H1 (cell line): Measurements from ENCODE around the gene APC2. TPM values are rescaled to one million over a fixed set of nuclear protein-coding genes. Genes with fewer than 3 reads are reported as not detected.
A peak's percentile ranks its signal among the peaks of the same experiment; 100 is the strongest.

Experiments used
- CTCF ChIA-PET: fragments of 300-600 bp; sonication (Branson Sonifier 250); formaldehyde crosslinking; loops from one replicate; lab custom pipeline; 2021; ENCODE audit not compliant: partially characterized antibody; lab: Charles Lee
- POLR2A ChIA-PET: fragments of 300-600 bp; sonication (Branson Sonifier 250); formaldehyde crosslinking; loops from one replicate; lab custom pipeline; 2021; ENCODE audit warnings: inconsistent platforms; ENCODE audit not compliant: partially characterized antibody; lab: Charles Lee
- DNase-seq, 2 experiments: peaks; one replicate each; pipeline versions ENCODE4 v3.0.0 to v3.0.0-alpha.2; 2010 to 2022; ENCODE audit warnings: low spot score in 2 of 2, low read depth in 1 of 2, mixed read lengths in 1 of 2
- FAIRE-seq: peaks from 2 replicates; lab custom pipeline; 2011; peaks lifted over from hg19 to GRCh38; lab: Jason Lieb, UNC
- H2AFZ ChIP-seq: 2 replicates; pipeline ENCODE4 v1.8.1; 2012; ENCODE audit warnings: low read length, inconsistent platforms
- H2AK5ac ChIP-seq: 2 replicates; pipeline ENCODE4 v1.6.1; 2013; ENCODE audit warnings: low read depth, low read length
- H2BK120ac ChIP-seq: replicated peaks from 2 replicates; pipeline ENCODE3; 2013; ENCODE audit warnings: low read depth, low read length, inconsistent platforms
- H2BK12ac ChIP-seq: 2 replicates; pipeline ENCODE4 v1.6.1; 2013; ENCODE audit warnings: low read depth, low read length
- H2BK15ac ChIP-seq: 2 replicates; pipeline ENCODE4 v1.6.1; 2013; ENCODE audit warnings: low read length
- H2BK20ac ChIP-seq: 2 replicates; pipeline ENCODE4 v1.6.1; 2013; ENCODE audit warnings: low read length
- H2BK5ac ChIP-seq: 2 replicates; pipeline ENCODE4 v1.6.1; 2013; ENCODE audit warnings: low read depth, low read length
- H3K14ac ChIP-seq: 2 replicates; pipeline ENCODE4 v1.6.1; 2013; ENCODE audit warnings: inconsistent platforms; ENCODE audit not compliant: insufficient read length
- H3K18ac ChIP-seq: 2 replicates; pipeline ENCODE4 v1.6.1; 2013; ENCODE audit warnings: low read length; ENCODE audit errors: extremely low read depth
- H3K23ac ChIP-seq: 2 replicates; pipeline ENCODE4 v1.6.1; 2013; ENCODE audit warnings: inconsistent platforms; ENCODE audit not compliant: insufficient read length
- H3K23me2 ChIP-seq: 2 replicates; pipeline ENCODE4 v1.6.1; 2013; ENCODE audit warnings: low read depth, low read length
- H3K27ac ChIP-seq: 2 replicates; pipeline ENCODE4 v1.6.1; 2011; ENCODE audit warnings: low read depth, low read length, inconsistent platforms
- H3K27me3 ChIP-seq, 4 experiments: replicated peaks in 1 of 4; 1 replicate in 1 of 4; 2 replicates in 3 of 4; pipeline versions ENCODE4 v1.6.1 to v1.8.1; 2011 to 2013; ENCODE audit warnings: low read length in 3 of 4, mild to moderate bottlenecking in 3 of 4, inconsistent platforms in 2 of 4, mixed read lengths in 2 of 4, moderate library complexity in 1 of 4; ENCODE audit not compliant: control insufficient read depth in 3 of 4, insufficient read depth in 3 of 4; ENCODE audit errors: extremely low read depth in 1 of 4
- H3K36me3 ChIP-seq, 4 experiments: 2 replicates each; pipeline versions ENCODE4 v1.6.1 to v1.8.1; 2011 to 2013; ENCODE audit warnings: mild to moderate bottlenecking in 4 of 4, low read length in 3 of 4, moderate library complexity in 2 of 4, control low read depth in 1 of 4, inconsistent platforms in 1 of 4; ENCODE audit not compliant: insufficient read depth in 4 of 4, control insufficient read depth in 2 of 4
- H3K4ac ChIP-seq: replicated peaks from 2 replicates; pipeline ENCODE3; 2013; ENCODE audit warnings: low read length, low read depth, mixed read lengths, inconsistent platforms; ENCODE audit not compliant: insufficient read length
- H3K4me1 ChIP-seq, 4 experiments: replicated peaks in 1 of 4; 1 replicate in 1 of 4; 2 replicates in 3 of 4; pipeline versions ENCODE4 v1.6.1 to v1.8.1; 2011 to 2013; ENCODE audit warnings: low read length in 3 of 4, inconsistent platforms in 2 of 4, mixed read lengths in 1 of 4; ENCODE audit not compliant: insufficient read depth in 4 of 4, control insufficient read depth in 3 of 4
- H3K4me2 ChIP-seq, 2 experiments: 2 replicates each; pipeline versions ENCODE4 v1.6.1 to v1.8.1; 2011 to 2013; ENCODE audit warnings: low read depth in 2 of 2, low read length in 2 of 2, control low read depth in 1 of 2, inconsistent platforms in 1 of 2, mild to moderate bottlenecking in 1 of 2; ENCODE audit not compliant: insufficient read depth in 1 of 2
- H3K4me3 ChIP-seq, 4 experiments: fragments of 200-600, 300-600 bp in 1 of 4; sonication (generic), shearing (Covaris generic), sonication (Bioruptor Twin) in 1 of 4; 2 replicates each; pipeline versions ENCODE4 v1.5.1 to v1.8.1; 2011 to 2016; ENCODE audit warnings: low read length in 4 of 4, low read depth in 3 of 4, control low read depth in 2 of 4, inconsistent platforms in 2 of 4, mild to moderate bottlenecking in 2 of 4, mixed read lengths in 1 of 4, moderate library complexity in 1 of 4; ENCODE audit not compliant: insufficient read depth in 2 of 4; ENCODE audit errors: extremely low read depth in 1 of 4
- H3K56ac ChIP-seq: replicated peaks from 2 replicates; pipeline ENCODE3; 2013; ENCODE audit warnings: low read depth, mild to moderate bottlenecking, mixed read lengths, low read length, inconsistent platforms; ENCODE audit not compliant: insufficient read length
- H3K79me1 ChIP-seq: 2 replicates; pipeline ENCODE4 v1.6.1; 2013; ENCODE audit warnings: low read depth, low read length, control low read depth
- H3K79me2 ChIP-seq, 2 experiments: 2 replicates each; pipeline versions ENCODE4 v1.6.1 to v1.8.1; 2012 to 2013; ENCODE audit warnings: low read length in 2 of 2, mild to moderate bottlenecking in 2 of 2, inconsistent platforms in 1 of 2; ENCODE audit not compliant: insufficient read depth in 2 of 2, control insufficient read depth in 1 of 2
- H3K9ac ChIP-seq, 4 experiments: replicated peaks in 1 of 4; 1 replicate in 1 of 4; 2 replicates in 3 of 4; pipeline versions ENCODE4 v1.6.1 to v1.8.1; 2011 to 2013; ENCODE audit warnings: low read depth in 3 of 4, low read length in 3 of 4, control low read depth in 2 of 4, mild to moderate bottlenecking in 2 of 4, moderate library complexity in 2 of 4, inconsistent platforms in 1 of 4; ENCODE audit errors: extremely low read depth in 1 of 4
- H3K9me3 ChIP-seq, 2 experiments: 2 replicates each; pipeline versions ENCODE4 v1.6.1 to v1.8.1; 2012 to 2013; ENCODE audit warnings: mild to moderate bottlenecking in 2 of 2, moderate library complexity in 2 of 2, control low read depth in 1 of 2, inconsistent platforms in 1 of 2, low read depth in 1 of 2, low read length in 1 of 2, mixed read lengths in 1 of 2; ENCODE audit not compliant: insufficient read depth in 2 of 2
- H4K20me1 ChIP-seq, 2 experiments: replicated peaks in 1 of 2; 2 replicates each; pipeline versions ENCODE3 to v1.8.1; 2011 to 2013; ENCODE audit warnings: inconsistent platforms in 2 of 2, low read length in 2 of 2, mild to moderate bottlenecking in 1 of 2; ENCODE audit not compliant: insufficient read depth in 2 of 2, control insufficient read depth in 1 of 2
- H4K5ac ChIP-seq: 2 replicates; pipeline ENCODE4 v1.6.1; 2013; ENCODE audit warnings: low read length, low read depth, mixed read lengths, inconsistent platforms; ENCODE audit not compliant: insufficient read length
- H4K8ac ChIP-seq: 2 replicates; pipeline ENCODE4 v1.8.0; 2013; ENCODE audit warnings: mild to moderate bottlenecking, moderate library complexity, low read length, inconsistent platforms; ENCODE audit not compliant: insufficient read depth; ENCODE audit errors: extremely low read depth
- H4K91ac ChIP-seq: replicated peaks from 2 replicates; pipeline ENCODE3; 2013; ENCODE audit warnings: low read length, mixed read lengths, inconsistent platforms; ENCODE audit not compliant: insufficient read length
- RFX5 ChIP-seq: IDR thresholded peaks from 2 replicates; pipeline ENCODE4 v1.6.1; 2011; ENCODE audit warnings: low read depth, low read length, improper control_type of control experiment, borderline replicate concordance
- SAP30 ChIP-seq: fragments of 300-600 bp; sonication (generic); IDR thresholded peaks from 2 replicates; pipeline ENCODE4 v1.7.1; 2012; ENCODE audit warnings: low read length, moderate library complexity, mild to moderate bottlenecking, inconsistent platforms; ENCODE audit not compliant: insufficient read depth, insufficient replicate concordance
- WGBS, 2 experiments: shearing (Covaris generic) in 1 of 2; methylation state at CpG; one replicate each; pipeline versions ENCODE4 v1.1.6 to v1.1.7; 2013 to 2015; ENCODE audit warnings: low lambda C conversion rate in 2 of 2, mixed read lengths in 2 of 2, inconsistent platforms in 1 of 2, low coverage in 1 of 2, missing lambda C conversion rate in 1 of 2; ENCODE audit not compliant: insufficient replicate concordance in 2 of 2, insufficient coverage in 1 of 2, insufficient read length in 1 of 2; ENCODE audit errors: extremely low coverage in 1 of 2, missing lambda C conversion rate in 1 of 2; 5-methylcytosine and 5-hydroxymethylcytosine counted together
- polyA plus RNA-seq, 7 experiments: library from polyadenylated mRNA; depleted of rRNA in 3 of 7; stranded (reverse) in 5 of 7; unstranded in 2 of 7; fragments of >200 nt in 5 of 7; fragments of 200-250 nt in 2 of 7; gene quantifications; 1 replicate in 5 of 7; 2 replicates in 1 of 7; 4 replicates in 1 of 7; pipeline versions ENCODE4 v1.2.1 to v1.2.3, GENCODE V29; 2011 to 2013; ENCODE audit warnings: missing spikeins in 2 of 7, mixed read lengths in 2 of 7
- total RNA-seq: library from RNA; stranded (reverse); fragmentation: NEBNext Ultra II Directional; extraction: Animal tissue kit (Norgen Biotek cat#: 25700); gene quantifications from 2 replicates; pipeline ENCODE4 v1.2.1, GENCODE V29; 2021
- TF ChIP-seq, protein P1 (sequence below): IDR thresholded peaks from 2 replicates; pipeline ENCODE4 v1.6.1; 2012; ENCODE audit warnings: low read length, inconsistent platforms

APC2 gene
- total and polyA plus RNA-seq, 2 of the 8 experiments (the other 6 are each of a cell fraction or from before 2014, with no cell fraction given): 1.3 to 4.1 TPM

DNA sequence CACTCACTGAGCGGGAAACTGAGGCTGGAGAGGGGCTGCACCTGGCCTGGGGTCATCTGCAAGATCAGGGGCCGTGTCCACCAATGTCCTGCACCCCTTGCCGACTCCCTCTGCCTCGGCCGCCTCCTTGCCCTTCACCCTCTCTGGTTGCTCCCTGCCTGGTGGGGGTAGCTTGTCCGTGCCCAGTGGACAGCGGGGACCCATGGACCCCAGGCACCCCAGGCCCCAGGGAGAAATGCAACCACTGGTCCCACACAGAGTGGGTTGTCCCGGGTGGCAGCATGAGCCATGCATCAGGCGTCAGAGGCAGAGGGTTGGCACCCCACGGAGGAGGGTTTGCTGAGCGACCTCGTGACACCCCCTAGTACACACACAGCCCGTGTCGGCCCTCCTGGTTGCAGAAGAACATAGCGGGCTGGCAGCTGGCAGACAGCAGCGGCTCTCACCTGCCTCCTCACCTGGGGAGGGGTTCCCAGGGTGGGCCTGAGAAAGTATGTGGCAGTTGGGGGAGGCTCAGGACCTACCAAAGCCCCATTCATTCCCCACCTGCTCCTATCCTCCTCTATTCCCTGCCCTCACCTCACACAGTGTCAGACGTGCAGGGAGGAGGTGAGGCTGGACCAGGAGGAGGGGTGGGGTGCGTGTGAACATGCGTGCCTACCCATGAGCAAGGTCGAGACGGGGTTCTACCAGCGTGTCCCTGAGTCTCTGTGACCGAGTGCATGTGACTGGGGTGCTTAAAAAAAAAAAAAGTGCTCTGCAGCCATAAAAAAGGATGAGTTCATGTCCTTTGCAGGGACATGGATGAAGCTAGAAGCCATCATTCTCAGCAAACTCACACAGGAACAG lies 54.2 kb downstream of the APC2 start:
- Histone ChIP-seq H2AK5ac (no peak overlapping the region), H2BK20ac (no peak overlapping the region; the same call in 1 of the 2 replicates), H2BK120ac (no peak overlapping the region), H3K9me3 (peaks cover 5 to 11% of the 10 kb centered on the region in 2 experiments; a peak in 2 of 4 replicates), H3K9ac (no peak overlapping the region), H3K4me2 (peak overlapping the region; percentile 54 to 62; a peak in 3 of 4 replicates), H3K4me1 (peaks cover 0 to 11% (median 7%) of the 10 kb centered on the region in 4 experiments; a peak in 5 of 7 replicates), H2BK15ac (peak overlapping the region; percentile 72), H4K20me1 (no peaks in the 10 kb centered on the region), H3K79me1 (no peaks in the 10 kb centered on the region), H3K56ac (peak overlapping the region; percentile 21), H4K91ac (no peak overlapping the region), H3K14ac (no peak overlapping the region), H3K36me3 (no peaks in the 10 kb centered on the region), H3K18ac (no peak overlapping the region), H3K79me2 (no peaks in the 10 kb centered on the region), H2AFZ (peak overlapping the region; percentile 63; the same call in 1 of the 2 replicates), H2BK5ac (peak overlapping the region; percentile 26; the same call in 1 of the 2 replicates), H2BK12ac (peak overlapping the region; percentile 39; the same call in 1 of the 2 replicates), H4K8ac (peak overlapping the region; percentile 82), H3K4ac (no peak overlapping the region), H3K27ac (no peak overlapping the region), H3K23me2 (peaks cover 10% of the 10 kb centered on the region; the same call in 1 of the 2 replicates), H4K5ac (no peak overlapping the region), H3K27me3 (peaks cover 0 to 19% (median 16%) of the 10 kb centered on the region in 4 experiments; a peak in 5 of 7 replicates), H3K23ac (no peak overlapping the region), H3K4me3 (peak overlapping the region in 2 of 4 experiments; percentile 18 to 52; a peak in 3 of 8 replicates)
- DNase-seq (no peak), FAIRE-seq (no peak)
- POLR2A ChIA-PET: interaction anchor here (1.0 to 1.3 kb wide), 2 partner anchors 29 to 36 kb away, joined by 3 read pairs; no protein-coding TSS in a partner anchor
- TF ChIP-seq, protein P1, sequence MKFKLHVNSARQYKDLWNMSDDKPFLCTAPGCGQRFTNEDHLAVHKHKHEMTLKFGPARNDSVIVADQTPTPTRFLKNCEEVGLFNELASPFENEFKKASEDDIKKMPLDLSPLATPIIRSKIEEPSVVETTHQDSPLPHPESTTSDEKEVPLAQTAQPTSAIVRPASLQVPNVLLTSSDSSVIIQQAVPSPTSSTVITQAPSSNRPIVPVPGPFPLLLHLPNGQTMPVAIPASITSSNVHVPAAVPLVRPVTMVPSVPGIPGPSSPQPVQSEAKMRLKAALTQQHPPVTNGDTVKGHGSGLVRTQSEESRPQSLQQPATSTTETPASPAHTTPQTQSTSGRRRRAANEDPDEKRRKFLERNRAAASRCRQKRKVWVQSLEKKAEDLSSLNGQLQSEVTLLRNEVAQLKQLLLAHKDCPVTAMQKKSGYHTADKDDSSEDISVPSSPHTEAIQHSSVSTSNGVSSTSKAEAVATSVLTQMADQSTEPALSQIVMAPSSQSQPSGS: no peak
- TF ChIP-seq RFX5 (no peak), SAP30 (no peak)
- CTCF ChIA-PET: interaction anchor here (0.6 to 3.9 kb wide), 6 partner anchors 10 to 257 kb away, joined by 3 to 14 read pairs (median 6); partner anchors contain the start of gene REEP6
- 75% methylated on average over 21 of the region's 23 CpGs; no CpG with 5 or more reads in 1 of the 2 experiments for WGBS, 2 experiments
